Upper lobe of left lung (tissue), 6 donors: ENCODE measurements around the gene ZNF878. TPM values are rescaled to one million over a fixed set of nuclear protein-coding genes. Genes with fewer than 3 reads are reported as not detected.

ENCODE experiments used
- ATAC-seq, 2 donors: fragments of 200-7000 bp; cut with Tn5 transposase; one replicate each; pipeline ENCODE4 v1.9.1; 2022; ENCODE audit warnings: mild to moderate bottlenecking in 2 of 2, moderate library complexity in 2 of 2; ENCODE audit not compliant: low FRiP score in 2 of 2
- DNase-seq, 2 donors: peaks; one replicate each; pipeline ENCODE4 v3.0.0-alpha.2; 2019 to 2020
- H3K27ac ChIP-seq, 4 donors: fragments of 200-600 bp; sonication (generic); one replicate each; pipeline ENCODE4 v1.5.1; 2016 to 2019
- H3K27me3 ChIP-seq, 4 donors: fragments of 200-600 bp; sonication (generic); one replicate each; pipeline ENCODE4 v1.5.1; 2017 to 2019
- H3K36me3 ChIP-seq, 4 donors: fragments of 200-600 bp; sonication (generic); one replicate each; pipeline ENCODE4 v1.5.1; 2016 to 2019
- H3K4me1 ChIP-seq, 4 donors: fragments of 200-600 bp; sonication (generic); one replicate each; pipeline ENCODE4 v1.5.1; 2018 to 2019
- H3K4me3 ChIP-seq, 4 donors: fragments of 200-600 bp; sonication (generic); one replicate each; pipeline ENCODE4 v1.5.1; 2017 to 2019; ENCODE audit warnings: mild to moderate bottlenecking in 2 of 4, moderate library complexity in 1 of 4
- H3K9me3 ChIP-seq, 4 donors: fragments of 200-600 bp; sonication (generic); one replicate each; pipeline ENCODE4 v1.5.1; 2018 to 2019
- EP300 ChIP-seq, 4 donors: sonication (generic); formaldehyde crosslinking; IDR thresholded peaks; one replicate each; pipeline ENCODE4 v1.5.1; 2017; ENCODE audit warnings: antibody characterized with exemption in 4 of 4, control low read depth in 2 of 4
- POLR2A ChIP-seq, 4 donors: fragments of 450-650 bp; IDR thresholded peaks; one replicate each; pipeline ENCODE4 v1.5.1; 2016 to 2017; ENCODE audit warnings: antibody characterized with exemption in 4 of 4, mild to moderate bottlenecking in 2 of 4
- POLR2AphosphoS5 ChIP-seq, 2 donors: sonication (generic); formaldehyde crosslinking; IDR thresholded peaks; one replicate each; pipeline ENCODE4 v1.5.1; 2017; ENCODE audit warnings: antibody characterized with exemption in 2 of 2
- WGBS, 2 donors: methylation state at CpG; one replicate each; pipeline ENCODE4 v1.1.5; 2017 to 2018; 5-methylcytosine and 5-hydroxymethylcytosine counted together
- total RNA-seq, 6 donors: library from RNA; depleted of rRNA in 4 of 6; stranded (reverse); fragments of >200 nt in 4 of 6; gene quantifications; one replicate each; pipeline versions ENCODE4 v1.1.0 to v1.2.1, GENCODE V29; 2016 to 2021
- TF ChIP-seq, protein P1 (sequence below), 6 experiments: fragments of 450-650 bp in 4 of 6; fragments of 200-600 bp in 2 of 6; sonication (generic) in 2 of 6; IDR thresholded peaks; one replicate each; pipeline ENCODE4 v1.5.1; 2016 to 2019; ENCODE audit warnings: antibody characterized with exemption in 6 of 6
- donor health status: DM: no; HTN: no; CAD: no; lungs with moderate emphysema.
- donor health status: DM: no; HTN: yes; CAD: no; lungs with severe emphysema.

The ZNF878 gene
- total RNA-seq, 6 donors from 2014 or later = 0.14 to 0.30 (median 0.17) TPM; not detected in 3

DNA sequence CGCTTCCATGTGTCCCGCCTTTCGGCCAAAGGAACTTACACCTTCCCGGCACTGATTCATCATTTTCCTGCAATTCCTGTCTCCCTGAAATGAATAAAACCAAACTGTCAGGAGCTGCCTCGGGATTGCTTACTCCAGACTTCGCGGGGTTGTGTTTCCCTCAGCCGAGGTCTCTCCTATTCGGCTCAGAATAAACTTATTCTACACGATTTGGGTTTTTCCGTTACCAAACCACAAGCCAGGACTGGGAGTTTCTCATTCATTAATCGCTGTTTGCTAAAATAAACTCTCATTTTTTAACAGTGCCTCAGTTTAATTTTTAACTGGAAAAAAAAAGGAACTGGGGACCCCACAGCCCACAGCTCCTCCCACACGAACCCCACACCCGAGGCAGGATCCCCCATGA, 667 bp downstream of the ZNF878 start:
- WGBS, 2 donors = 0 to 1% methylated on average over 14 of the region's 14 CpGs
- ATAC-seq (no peak), DNase-seq (no peak)
- Histone ChIP-seq H3K4me1 (peaks cover 5 to 16% (median 9%) of the 10 kb centered on the region in 4 donors), H3K4me3 (peak overlapping the region; percentile 50 to 76 (median 58)), H3K36me3 (no peaks in the 10 kb centered on the region), H3K27ac (peak overlapping the region; percentile 59 to 84 (median 66)), H3K27me3 (no peaks in the 10 kb centered on the region), H3K9me3 (no peaks in the 10 kb centered on the region)
- TF ChIP-seq POLR2A (IDR thresholded peaks at IDR 0.05) (no peak), POLR2AphosphoS5 (IDR thresholded peaks at IDR 0.05) (no peak), EP300 (IDR thresholded peaks at IDR 0.05) (no peak)
- TF ChIP-seq, protein P1, sequence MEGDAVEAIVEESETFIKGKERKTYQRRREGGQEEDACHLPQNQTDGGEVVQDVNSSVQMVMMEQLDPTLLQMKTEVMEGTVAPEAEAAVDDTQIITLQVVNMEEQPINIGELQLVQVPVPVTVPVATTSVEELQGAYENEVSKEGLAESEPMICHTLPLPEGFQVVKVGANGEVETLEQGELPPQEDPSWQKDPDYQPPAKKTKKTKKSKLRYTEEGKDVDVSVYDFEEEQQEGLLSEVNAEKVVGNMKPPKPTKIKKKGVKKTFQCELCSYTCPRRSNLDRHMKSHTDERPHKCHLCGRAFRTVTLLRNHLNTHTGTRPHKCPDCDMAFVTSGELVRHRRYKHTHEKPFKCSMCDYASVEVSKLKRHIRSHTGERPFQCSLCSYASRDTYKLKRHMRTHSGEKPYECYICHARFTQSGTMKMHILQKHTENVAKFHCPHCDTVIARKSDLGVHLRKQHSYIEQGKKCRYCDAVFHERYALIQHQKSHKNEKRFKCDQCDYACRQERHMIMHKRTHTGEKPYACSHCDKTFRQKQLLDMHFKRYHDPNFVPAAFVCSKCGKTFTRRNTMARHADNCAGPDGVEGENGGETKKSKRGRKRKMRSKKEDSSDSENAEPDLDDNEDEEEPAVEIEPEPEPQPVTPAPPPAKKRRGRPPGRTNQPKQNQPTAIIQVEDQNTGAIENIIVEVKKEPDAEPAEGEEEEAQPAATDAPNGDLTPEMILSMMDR (IDR thresholded peaks at IDR 0.05) = no peak

- no peak overlapping the region for H3K4me3 ChIP-seq
- H3K27me3 ChIP-seq = no peaks in the 10 kb centered on the region
- peaks cover 0 to 8% (median 4%) of the 10 kb centered on the region in 4 donors for H3K36me3 ChIP-seq
- DNase-seq = no peak
- TF ChIP-seq POLR2AphosphoS5 (IDR thresholded peaks at IDR 0.05) (no peak), EP300 (IDR thresholded peaks at IDR 0.05) (no peak), POLR2A (IDR thresholded peaks at IDR 0.05) (no peak)
- TF ChIP-seq, protein P1 (IDR thresholded peaks at IDR 0.05) = no peak
- WGBS, 2 donors = 100% methylated on average over 2 of the region's 2 CpGs
- no peak for ATAC-seq
- H3K4me1 ChIP-seq = peaks cover 5 to 11% (median 7%) of the 10 kb centered on the region in 4 donors
- H3K9me3 ChIP-seq = peaks cover 17 to 32% (median 23%) of the 10 kb centered on the region in 4 donors
- H3K27ac ChIP-seq = no peak overlapping the region
These were observed 4.9 kb downstream of the ZNF878 start for GRCh38 chr19:12047868-12048267.

DNA sequence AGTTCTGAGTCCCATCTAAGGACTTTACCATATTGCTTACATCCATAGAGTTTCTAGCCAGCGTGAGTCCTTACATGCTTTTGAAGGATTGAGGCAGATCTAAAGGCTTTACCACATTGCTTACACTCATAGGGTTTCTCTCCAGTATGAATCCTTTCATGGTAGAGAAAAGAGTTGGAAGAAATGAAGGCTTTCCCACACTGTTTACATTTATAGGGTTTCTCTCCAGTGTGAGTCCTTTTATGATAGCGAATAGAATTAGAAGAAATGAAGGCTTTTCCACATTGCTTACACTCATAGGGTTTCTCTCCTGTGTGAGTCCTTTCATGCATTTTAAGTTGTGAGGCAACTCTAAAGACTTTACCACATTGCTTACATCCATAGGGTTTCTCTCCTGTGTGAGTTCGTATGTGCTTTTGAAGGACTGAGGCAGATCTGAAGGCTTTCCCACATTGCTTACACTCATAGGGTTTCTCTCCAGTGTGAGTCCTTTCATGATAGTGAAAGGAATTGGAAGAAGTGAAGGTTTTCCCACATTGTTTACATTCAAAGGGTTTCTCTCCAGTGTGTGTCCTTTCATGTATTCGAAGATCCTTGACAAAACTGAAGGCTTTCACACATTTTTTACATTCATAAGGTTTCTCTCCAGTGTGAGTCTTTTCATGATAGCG, 8.9 kb downstream of the ZNF878 start:
- Histone ChIP-seq H3K4me1 (no peaks in the 10 kb centered on the region), H3K27ac (no peak overlapping the region), H3K36me3 (peaks cover 0 to 8% (median 4%) of the 10 kb centered on the region in 4 donors), H3K4me3 (no peak overlapping the region), H3K27me3 (no peaks in the 10 kb centered on the region), H3K9me3 (peaks cover 17 to 39% (median 27%) of the 10 kb centered on the region in 4 donors)
- WGBS, 2 donors = 88 to 97% methylated on average over 5 of the region's 5 CpGs
- ATAC-seq (no peak), DNase-seq (no peak)
- TF ChIP-seq EP300 (IDR thresholded peaks at IDR 0.05) (no peak), POLR2AphosphoS5 (IDR thresholded peaks at IDR 0.05) (no peak), POLR2A (IDR thresholded peaks at IDR 0.05) (no peak)
- TF ChIP-seq, protein P1 (IDR thresholded peaks at IDR 0.05) = no peak

DNA sequence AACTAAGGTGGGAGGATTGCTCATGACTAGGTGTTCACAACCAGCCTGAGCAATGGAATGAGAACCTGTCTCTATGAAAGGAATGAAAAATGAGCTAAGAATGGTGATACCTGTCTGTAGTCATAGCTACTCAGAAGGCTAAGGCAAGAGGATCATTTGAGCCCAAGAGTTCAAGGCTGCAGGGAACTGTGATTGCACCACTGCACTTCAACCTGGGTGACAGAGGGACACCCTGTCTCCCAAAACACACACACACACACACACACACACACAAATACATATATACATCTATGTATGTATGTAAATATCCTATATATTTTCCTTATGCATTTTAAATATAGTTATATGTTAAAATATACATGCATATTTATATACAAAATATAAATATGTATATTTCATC, 9.9 kb downstream of the ZNF878 start:
- no peak overlapping the region for H3K4me3 ChIP-seq
- H3K27me3 ChIP-seq = no peaks in the 10 kb centered on the region
- H3K9me3 ChIP-seq = peaks cover 17 to 39% (median 27%) of the 10 kb centered on the region in 4 donors
- peaks cover 0 to 8% (median 4%) of the 10 kb centered on the region in 4 donors for H3K36me3 ChIP-seq
- H3K27ac ChIP-seq = no peak overlapping the region
- no peak for TF ChIP-seq POLR2AphosphoS5 (IDR thresholded peaks at IDR 0.05)
- TF ChIP-seq EP300 (IDR thresholded peaks at IDR 0.05) = no peak
- TF ChIP-seq, protein P1 (IDR thresholded peaks at IDR 0.05) = no peak
- TF ChIP-seq POLR2A (IDR thresholded peaks at IDR 0.05) = no peak
- H3K4me1 ChIP-seq = no peaks in the 10 kb centered on the region
- ATAC-seq = no peak
- no peak for DNase-seq
